Bronchial epithelial cell (primary cell): Measurements from ENCODE around the gene GEMIN2. TPM values are rescaled to one million over a fixed set of nuclear protein-coding genes. Genes with fewer than 3 reads are reported as not detected.
"Not testable (repeated sequence)": the region's sequence is repeated elsewhere in the genome, so short reads cannot be mapped to it uniquely, and the experiment has no call there.

ENCODE experiments used
- DNase-seq: peaks from one replicate; pipeline ENCODE4 v3.0.0-alpha.2; 2010; ENCODE audit warnings: low read depth
- FAIRE-seq: peaks from 2 replicates; lab custom pipeline; 2011; peaks lifted over from hg19 to GRCh38; lab: Jason Lieb, UNC
- H3K27me3 ChIP-seq: 2 replicates; pipeline ENCODE4 v1.5.1; 2011; ENCODE audit warnings: low read length; ENCODE audit not compliant: control insufficient read depth, insufficient read depth
- H3K36me3 ChIP-seq: 2 replicates; pipeline ENCODE4 v1.5.1; 2011; ENCODE audit warnings: low read length; ENCODE audit not compliant: control insufficient read depth, insufficient read depth
- H3K4me3 ChIP-seq: 2 replicates; pipeline ENCODE4 v1.5.1; 2011; ENCODE audit warnings: mild to moderate bottlenecking, low read depth, low read length, control low read depth
- total RNA-seq: library from RNA; depleted of rRNA; stranded (reverse); fragments of >200 nt; gene quantifications from 2 replicates; pipeline ENCODE4 v1.2.1, GENCODE V29; 2014
- TF ChIP-seq, protein P1 (sequence below): IDR thresholded peaks from 2 replicates; pipeline ENCODE4 v1.5.1; 2011; ENCODE audit warnings: mild to moderate bottlenecking, moderate library complexity, low read length, control low read depth, inconsistent platforms; ENCODE audit not compliant: insufficient read depth, severe bottlenecking

The GEMIN2 gene, protein sequence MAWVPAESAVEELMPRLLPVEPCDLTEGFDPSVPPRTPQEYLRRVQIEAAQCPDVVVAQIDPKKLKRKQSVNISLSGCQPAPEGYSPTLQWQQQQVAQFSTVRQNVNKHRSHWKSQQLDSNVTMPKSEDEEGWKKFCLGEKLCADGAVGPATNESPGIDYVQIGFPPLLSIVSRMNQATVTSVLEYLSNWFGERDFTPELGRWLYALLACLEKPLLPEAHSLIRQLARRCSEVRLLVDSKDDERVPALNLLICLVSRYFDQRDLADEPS
- total RNA-seq, result 31.9 and 51.3 TPM in 2 replicates

DNA sequence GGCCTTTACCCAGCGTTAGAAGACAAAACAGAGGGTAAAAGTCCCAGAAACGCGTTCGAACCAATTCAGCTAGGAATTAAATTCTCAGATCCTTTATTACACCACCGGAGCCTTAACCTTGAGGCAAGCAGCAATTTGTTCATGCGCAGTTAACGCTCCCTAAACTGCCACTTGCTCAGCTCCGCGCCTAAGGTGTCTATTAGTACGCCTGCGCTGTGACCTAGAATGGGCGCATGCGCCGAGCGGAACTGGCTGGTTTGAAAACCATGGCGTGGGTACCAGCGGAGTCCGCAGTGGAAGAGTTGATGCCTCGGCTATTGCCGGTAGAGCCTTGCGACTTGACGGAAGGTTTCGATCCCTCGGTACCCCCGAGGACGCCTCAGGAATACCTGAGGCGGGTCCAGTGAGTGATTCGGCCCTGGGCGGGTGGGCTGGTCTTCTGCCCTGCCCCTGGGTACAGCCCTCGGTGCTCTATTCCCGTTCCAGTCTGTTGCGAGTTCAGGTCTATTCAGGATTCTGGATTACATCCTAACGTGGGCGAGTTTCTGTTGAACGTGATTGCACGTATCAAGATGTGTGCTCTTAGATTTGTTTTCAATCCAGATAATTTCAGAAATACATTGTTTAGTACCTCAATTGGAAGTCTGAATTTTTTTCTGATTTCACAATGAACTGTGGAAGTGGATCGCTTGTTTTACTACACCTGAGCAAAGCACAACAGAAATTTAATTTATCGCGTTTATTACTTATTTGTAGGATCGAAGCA, at the start of gene GEMIN2:
Gene GEMIN2 (plus strand): TSS at position 251 of the 766 bp plus-strand sequence. CDS start 16 bp downstream, at position 267.
- H3K4me3 ChIP-seq, result peak within 1 kb of the TSS; percentile 91

DNA sequence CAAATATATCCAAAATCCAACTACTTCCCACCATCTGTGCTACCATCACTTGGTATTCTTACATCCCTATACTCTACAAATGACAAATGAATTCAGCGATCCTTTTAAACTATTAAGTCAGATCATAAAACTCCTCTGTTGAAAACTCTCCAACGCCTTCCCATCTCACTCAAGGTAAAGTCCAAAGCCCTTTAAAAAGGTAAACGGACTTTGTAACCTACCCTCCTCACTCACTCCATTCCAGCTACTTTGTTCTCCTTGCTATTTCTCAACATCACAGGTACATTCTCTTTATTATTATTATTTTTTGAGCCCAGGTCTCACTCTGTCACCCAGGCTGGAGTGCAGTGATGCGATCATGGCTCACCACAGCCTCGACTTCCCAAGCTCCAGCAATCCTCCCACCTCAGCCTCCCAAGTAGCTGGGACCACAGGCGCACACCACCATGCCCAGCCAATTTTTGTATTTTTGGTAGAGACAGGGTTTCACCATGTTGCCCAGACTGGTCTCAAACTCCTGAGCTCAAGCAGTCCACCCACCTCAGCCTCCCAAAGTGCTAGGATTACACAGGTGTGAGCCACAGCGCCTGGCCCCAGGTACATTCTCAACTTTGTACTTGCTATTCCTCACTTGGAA, 44.8 kb upstream of the GEMIN2 start:
- H3K36me3 ChIP-seq, DNase-seq, H3K4me3 ChIP-seq, FAIRE-seq, H3K27me3 ChIP-seq: not testable (repeated sequence)

More for the DNA sequence above, at the start of gene GEMIN2:
- DNase-seq (peak; percentile 93), FAIRE-seq (no peak)
- no peaks in the 10 kb centered on the region for H3K27me3 ChIP-seq
- TF ChIP-seq, protein P1, sequence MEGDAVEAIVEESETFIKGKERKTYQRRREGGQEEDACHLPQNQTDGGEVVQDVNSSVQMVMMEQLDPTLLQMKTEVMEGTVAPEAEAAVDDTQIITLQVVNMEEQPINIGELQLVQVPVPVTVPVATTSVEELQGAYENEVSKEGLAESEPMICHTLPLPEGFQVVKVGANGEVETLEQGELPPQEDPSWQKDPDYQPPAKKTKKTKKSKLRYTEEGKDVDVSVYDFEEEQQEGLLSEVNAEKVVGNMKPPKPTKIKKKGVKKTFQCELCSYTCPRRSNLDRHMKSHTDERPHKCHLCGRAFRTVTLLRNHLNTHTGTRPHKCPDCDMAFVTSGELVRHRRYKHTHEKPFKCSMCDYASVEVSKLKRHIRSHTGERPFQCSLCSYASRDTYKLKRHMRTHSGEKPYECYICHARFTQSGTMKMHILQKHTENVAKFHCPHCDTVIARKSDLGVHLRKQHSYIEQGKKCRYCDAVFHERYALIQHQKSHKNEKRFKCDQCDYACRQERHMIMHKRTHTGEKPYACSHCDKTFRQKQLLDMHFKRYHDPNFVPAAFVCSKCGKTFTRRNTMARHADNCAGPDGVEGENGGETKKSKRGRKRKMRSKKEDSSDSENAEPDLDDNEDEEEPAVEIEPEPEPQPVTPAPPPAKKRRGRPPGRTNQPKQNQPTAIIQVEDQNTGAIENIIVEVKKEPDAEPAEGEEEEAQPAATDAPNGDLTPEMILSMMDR, result no peak
- H3K36me3 ChIP-seq, result peaks cover 3% of the 10 kb centered on the region

DNA sequence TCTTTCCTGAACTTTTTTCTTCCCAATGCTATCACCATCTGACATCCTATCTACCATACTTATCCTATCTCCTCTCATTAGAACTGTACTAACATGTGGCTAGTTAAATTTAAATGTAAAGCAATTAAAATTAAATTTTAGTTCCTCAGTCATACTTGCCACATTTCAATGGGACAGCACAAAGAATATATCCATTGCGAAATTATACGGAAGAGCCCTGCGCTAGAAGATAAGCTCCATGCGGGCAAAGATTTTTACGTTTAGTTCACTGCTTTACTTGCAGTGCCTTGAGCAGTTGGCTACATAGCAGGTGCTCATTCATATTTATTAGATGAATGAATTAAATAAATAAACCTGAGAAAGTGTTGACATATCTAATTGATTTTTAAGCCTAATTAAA, 44.2 kb upstream of the GEMIN2 start:
- H3K4me3 ChIP-seq, result no peak overlapping the region
- TF ChIP-seq, protein P1, result no peak
- no peak for DNase-seq
- peaks cover 4% of the 10 kb centered on the region for H3K36me3 ChIP-seq
- FAIRE-seq, result no peak
- no peaks in the 10 kb centered on the region for H3K27me3 ChIP-seq

DNA sequence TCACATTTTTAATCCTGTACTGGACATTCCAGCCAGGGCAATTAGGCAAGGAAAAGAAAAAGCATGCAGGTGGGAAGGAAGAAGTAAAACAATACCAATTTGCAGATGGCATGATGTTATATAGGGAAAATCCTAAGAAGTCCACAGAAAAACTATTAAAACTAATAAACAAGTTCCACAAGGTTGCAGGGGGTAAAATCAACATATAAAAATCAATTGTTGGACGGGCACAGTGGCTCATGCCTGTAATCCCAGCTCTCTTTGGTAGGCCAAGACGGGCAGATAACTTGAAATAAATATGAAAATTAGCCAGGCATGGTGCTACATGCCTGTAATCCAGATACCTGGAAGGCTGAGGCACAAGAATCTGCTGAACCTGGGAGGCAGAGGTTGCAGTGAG, 43.0 kb upstream of the GEMIN2 start:
- DNase-seq, result no peak
- H3K27me3 ChIP-seq, result no peaks in the 10 kb centered on the region
- no peak for FAIRE-seq
- no peak overlapping the region for H3K4me3 ChIP-seq
- peaks cover 4% of the 10 kb centered on the region for H3K36me3 ChIP-seq
- TF ChIP-seq, protein P1, result no peak

DNA sequence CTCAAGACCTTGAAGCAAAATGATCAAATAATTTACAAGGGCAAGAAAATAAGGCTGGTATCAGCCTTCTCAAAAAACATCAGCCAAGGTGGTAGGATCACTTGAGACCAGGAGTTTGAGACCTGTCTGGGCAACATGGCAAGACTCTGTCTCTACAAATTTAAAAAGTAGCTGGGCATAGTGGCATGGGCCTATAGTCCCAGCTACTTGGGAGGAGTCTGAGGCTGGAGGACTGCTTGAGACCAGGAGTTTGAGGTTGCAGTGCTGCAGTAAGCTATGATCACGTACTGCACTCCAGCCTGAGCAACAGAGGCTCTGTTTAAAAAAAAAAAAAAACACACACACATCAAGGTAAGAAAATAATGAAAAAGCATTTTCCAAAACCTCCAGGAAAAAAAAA, 33.2 kb upstream of the GEMIN2 start:
- DNase-seq (no peak), FAIRE-seq (no peak)
- Histone ChIP-seq H3K4me3 (no peak overlapping the region), H3K27me3 (no peaks in the 10 kb centered on the region), H3K36me3 (peaks cover 10% of the 10 kb centered on the region)
- TF ChIP-seq, protein P1, result no peak

DNA sequence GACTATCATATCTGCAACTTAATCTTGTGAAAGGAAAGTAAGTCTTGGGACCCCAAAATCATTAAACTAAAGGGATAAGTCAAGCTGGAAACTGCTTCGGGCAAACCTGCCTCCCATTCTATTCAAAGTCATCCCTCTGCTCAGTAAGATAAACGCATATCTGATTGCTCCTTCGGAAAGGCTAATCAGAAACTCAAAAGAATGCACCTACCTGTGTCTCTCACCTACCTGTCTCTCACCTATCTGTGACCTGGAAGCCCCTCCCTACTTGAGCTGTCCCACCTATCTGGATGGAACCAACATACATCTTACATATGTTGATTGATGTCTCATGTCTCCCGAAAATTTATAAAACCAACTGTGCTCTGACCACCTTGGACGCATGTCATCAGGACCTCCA, 31.0 kb upstream of the GEMIN2 start:
- Histone ChIP-seq H3K4me3 (no peak overlapping the region), H3K27me3 (no peaks in the 10 kb centered on the region), H3K36me3 (peaks cover 10% of the 10 kb centered on the region)
- DNase-seq (no peak), FAIRE-seq (no peak)
- TF ChIP-seq, protein P1, result no peak
